Dermis blood vessel endothelial cell (primary cell): ENCODE data around the gene DRD1. TPM values are rescaled to one million over a fixed set of nuclear protein-coding genes. Genes with fewer than 3 reads are reported as not detected.

ENCODE experiments used
- DNase-seq: peaks from one replicate; pipeline ENCODE4 v3.0.0; 2010
- total RNA-seq: library from RNA; depleted of rRNA; stranded (reverse); fragments of >200 nt; gene quantifications from 2 replicates; pipeline ENCODE4 v1.2.3, GENCODE V29; 2014

The DRD1 gene
- not detected in 2 replicates for total RNA-seq

DNA sequence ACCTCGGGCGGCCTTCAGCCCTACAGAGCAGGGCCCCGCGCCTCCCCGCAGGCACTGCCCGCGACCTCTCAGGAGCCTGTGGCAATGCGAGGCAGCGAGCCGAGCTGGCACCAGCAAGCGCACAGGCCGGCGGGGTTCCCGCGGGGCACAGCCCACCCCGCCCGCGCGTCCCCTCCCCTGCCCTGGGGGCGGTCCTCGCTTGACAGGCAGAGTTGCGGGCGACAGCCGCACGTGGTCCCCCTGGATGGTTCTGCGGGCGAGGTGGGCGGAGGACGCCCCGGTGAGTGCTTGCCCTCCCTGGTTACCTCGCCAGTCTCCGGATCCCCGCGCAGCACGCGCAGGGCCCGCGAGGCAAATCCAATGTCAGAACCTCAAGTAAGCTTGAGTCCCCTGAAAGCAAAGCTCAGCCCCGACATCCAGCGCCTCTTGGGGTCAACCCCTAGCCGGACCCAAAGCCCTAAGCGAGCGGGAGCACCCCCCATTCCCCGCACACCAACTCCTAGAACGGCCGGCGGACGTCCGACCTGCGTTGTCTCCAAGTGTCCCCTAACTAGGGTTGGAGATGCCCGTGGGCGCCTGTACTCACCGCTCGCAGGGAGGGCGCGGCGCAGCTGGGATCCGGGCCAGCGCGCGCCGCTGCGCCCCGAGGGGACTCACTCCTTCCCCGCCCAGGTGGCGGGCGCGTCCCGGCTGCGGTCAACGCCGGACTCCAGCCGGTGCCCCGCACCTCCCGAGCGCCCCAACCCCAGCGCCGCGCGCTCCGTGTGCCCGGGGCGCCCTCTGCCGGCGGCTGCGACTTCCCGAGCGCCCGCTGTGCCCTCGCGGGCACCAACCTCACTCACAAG is at the start of gene DRD1:
Gene DRD1, minus strand, starts transcription at position 123 of the 845 bp plus-strand sequence. CDS start 1,083 bp downstream, outside the sequence.
- DNase-seq: peak; percentile 47

- no peak for DNase-seq
Measured at GRCh38 chr5:175493726-175494125, 49.7 kb upstream of the DRD1 start.

GRCh38 chr5:175493260-175493659 is 49.3 kb upstream of the DRD1 start:
- DNase-seq: no peak

DNA sequence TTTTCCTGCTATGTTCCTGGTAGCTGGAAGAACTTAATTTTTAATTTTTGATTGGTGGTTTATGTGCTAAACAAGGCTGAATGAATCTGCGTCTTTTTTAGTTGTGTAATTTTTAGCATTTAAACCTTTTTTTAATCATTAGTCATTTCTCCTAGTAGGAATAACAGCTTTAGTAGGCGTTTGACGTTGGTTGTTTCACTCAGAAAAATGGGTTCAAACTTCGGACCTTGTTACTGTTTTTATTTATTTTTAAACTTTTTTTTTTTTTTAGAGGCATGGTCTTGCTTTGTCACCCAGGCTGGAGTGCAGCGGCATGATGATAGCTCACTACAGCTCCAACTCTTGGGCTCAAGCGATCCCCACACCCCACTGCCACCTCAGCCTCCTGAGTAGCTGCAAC is 47.2 kb upstream of the DRD1 start:
- no peak for DNase-seq

GRCh38 chr5:175489693-175490443 is 45.9 kb upstream of the DRD1 start:
- DNase-seq: no peak

DNA sequence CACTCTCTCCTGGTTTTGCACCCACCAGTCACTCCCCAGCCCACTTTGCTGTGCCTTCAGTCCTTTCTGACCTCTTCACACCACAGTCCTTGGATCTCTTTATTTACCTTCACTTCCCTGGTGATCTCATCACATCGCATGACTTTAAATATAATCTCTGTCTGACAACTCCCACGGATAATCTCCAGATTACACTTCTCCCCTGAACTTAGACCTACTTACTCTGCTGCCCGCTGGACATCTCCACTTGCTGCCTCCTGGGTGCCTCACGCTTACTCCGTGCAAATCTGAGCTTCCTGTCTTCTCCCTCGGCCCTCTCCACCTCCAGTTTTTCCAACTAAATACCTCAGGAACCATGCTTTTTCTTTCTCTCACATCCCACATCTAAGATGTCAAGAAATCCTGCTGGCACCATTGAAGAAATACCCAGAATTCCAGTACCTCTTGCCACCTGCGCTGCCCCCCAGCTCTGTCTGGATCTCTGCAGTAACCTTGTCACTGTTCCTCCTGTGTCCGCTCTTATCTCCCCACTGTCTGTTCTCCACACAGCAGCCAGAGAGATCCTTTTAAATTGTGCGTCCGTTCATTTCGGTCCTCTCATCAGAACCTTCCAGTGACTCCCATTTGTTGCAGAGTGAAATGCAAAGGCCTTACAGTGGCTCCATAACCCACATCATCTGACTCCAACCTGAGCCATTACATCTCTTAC is 43.7 kb upstream of the DRD1 start:
- no peak for DNase-seq

DNA sequence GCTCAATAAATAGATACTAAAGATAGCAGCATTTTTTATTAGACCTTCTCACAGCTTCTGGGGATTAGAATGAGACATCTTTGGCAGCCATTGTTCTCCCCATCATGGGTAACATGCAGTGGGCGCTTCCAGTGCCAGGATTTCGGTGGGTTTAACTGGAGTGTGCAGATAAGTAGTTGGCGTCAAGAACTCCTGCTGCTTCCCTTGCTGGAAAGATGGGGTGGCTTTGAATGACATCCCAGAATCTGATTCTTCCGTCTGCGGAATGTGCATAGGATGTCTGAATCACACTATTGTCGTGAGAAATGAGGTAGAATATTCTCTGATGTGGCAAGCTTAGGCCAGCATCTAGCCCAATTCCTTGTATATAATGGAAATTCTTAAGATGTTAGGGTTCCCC is 41.6 kb upstream of the DRD1 start:
- no peak for DNase-seq

- no peak for DNase-seq
Measured at GRCh38 chr5:175484829-175485228, 40.8 kb upstream of the DRD1 start.

- DNase-seq: no peak
Measured at GRCh38 chr5:175484322-175484721, 40.3 kb upstream of the DRD1 start.

- DNase-seq: no peak
Measured at GRCh38 chr5:175483337-175483736, 39.4 kb upstream of the DRD1 start.

DNA sequence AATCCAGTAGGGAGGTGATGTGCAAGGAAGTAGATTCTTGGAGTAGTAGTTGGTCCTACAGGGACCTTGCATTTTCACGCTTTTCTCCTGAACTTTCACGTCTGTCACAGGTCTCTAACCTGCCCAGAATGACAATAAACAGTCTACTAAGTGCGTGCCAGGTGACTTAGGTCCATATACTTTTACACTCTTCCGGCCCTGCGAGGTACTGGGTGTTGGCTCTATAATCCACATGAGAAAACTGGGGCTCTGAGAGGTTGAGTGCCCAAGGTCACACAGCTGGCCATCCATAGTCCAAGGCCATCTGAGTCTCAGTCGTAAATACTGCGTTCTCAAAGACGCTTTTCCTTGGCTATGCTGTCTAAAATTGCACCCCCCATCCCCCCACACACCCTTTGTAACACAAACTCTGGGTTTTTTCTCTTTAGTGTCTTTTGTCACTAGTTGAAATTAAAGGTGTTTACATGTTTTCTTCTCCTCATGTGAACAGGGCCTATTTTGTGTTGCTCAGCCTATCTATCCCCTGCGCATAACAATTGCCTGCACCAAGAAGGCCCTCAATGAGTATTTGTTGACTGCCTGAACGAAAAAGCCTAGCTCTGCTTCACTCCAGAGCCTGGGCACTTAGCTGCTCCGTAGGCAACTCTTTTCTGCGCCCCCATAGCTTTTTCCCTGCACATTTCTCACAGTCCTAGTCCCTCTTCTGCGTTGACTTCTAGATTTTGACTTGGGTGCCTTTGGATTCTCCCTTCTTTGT is 35.3 kb upstream of the DRD1 start:
- DNase-seq: no peak

DNA sequence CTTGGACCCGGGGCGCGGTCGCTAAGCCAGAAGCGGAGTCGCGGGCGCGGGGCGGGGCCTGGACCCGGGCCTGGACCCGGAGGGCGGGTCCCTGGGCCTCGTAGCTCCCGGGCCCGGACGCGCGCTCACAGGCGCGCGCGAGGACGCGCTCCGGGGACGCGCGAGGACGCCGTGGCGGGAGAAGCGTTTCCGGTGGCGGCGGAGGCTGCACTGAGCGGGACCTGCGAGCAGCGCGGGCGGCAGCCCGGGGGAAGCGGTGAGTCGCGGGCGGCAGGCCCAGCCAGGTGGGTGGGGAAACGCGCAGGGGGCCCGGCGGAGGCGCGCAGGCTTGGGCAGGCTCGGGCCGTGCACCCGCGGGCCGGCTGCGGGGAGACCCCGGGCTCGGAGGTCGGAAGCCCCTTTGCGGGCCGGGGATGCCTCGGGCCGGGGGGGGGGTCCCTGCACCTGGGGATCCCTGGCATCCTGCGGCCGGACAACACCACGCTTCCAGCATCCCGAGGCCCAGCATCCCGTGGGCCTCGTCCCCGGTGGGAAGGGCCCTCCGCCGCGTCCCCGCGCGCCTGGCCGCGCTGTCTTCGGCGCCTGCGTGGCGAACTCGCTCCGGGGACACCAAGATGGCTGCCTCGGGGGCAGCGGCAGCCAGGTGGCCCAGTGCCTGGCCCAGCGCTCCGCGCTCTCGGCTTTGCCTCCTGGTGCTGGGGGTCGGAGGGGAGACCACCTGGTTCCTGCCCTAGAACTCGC is 34.6 kb upstream of the DRD1 start, which contains the start of gene SFXN1:
Gene SFXN1, plus strand, starts transcription at position 177 of the 741 bp plus-strand sequence. CDS start 13,544 bp downstream, outside the sequence.
- peak; percentile 77 for DNase-seq

DNA sequence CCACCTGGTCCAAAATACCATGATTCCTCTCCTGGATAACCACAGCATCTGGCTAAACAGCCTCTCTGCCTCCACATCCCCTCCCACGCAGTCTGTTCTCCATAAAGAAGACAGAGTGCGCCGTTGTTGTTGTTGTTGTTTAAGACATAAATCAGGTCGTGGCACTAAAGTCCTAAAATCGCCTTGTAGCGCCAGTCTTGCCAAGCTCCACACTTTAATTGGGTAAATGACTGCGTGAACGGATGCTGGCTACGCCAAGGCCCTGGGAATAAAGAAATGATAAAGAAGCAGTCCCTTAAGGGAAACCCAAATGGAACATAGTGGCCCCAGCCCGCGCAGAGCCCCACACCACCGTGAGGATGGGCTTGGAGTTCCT is 34.0 kb upstream of the DRD1 start:
- no peak for DNase-seq

DNA sequence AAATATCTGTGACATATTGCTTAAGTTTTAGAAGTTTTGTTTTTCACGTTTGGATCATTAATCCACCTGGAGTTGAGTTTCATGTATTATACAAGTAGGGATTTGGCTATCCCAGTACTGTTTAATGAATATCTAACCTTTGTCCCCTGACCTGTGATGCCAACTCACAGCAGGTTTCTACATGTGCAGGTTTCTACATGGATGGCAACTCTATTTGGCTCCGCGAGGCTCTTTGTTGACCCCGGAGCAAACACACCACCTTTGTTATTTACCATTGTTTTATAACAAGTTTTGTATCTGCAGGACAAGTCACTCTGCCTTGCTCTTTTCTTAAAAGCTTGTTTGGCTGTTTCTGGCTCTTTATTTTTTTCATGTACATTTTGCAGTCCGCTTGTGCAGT is 33.5 kb upstream of the DRD1 start:
- no peak for DNase-seq

DNA sequence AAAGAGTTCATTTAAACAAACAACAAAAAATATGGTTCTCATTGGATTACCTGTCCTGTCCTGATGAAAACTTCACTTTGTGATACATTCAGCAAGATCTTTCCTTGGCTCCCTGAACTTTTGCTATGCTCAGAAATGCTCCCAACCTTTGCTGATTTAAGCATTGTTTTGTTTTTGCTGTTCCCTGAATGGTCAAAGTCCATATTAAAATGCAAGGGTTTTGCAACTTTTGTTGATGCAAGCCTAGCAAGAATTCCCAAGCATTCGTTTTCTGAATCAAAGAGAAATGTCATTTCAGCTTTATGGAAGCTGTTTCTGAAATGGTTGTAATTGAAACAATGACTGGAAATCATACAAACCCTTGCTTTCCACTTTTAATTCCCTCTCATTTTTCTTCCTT is 31.3 kb upstream of the DRD1 start:
- DNase-seq: no peak

GRCh38 chr5:175472378-175472777 is 28.4 kb upstream of the DRD1 start:
- no peak for DNase-seq

GRCh38 chr5:175471628-175472027 is 27.6 kb upstream of the DRD1 start:
- DNase-seq: no peak

- DNase-seq: no peak
Measured at GRCh38 chr5:175471196-175471595, 27.2 kb upstream of the DRD1 start.

DNA sequence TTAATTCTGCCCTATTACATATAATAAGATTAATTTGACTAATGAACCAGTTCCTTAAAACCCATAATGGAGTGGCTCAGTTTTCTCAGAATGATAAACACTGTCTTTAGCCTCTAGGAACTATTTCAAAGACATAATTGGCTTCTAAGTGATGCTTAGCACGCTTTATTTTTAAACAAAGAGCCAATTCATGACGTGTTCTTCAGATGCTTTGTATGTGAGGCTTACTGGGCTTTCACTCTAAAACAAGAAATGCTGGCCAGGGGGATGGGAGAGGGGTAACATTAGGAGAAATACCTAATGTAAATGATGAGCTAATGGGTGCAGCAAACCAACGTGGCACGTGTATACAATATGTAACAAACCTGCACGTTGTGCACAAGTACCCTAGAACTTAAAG is 26.8 kb upstream of the DRD1 start:
- no peak for DNase-seq

- DNase-seq: no peak
Measured at GRCh38 chr5:175469916-175470315, 25.9 kb upstream of the DRD1 start.

GRCh38 chr5:175468892-175469291 is 24.9 kb upstream of the DRD1 start:
- no peak for DNase-seq
